HepG2 (cell line): Measurements from ENCODE around the gene DPEP2NB. TPM values are rescaled to one million over a fixed set of nuclear protein-coding genes. Genes with fewer than 3 reads are reported as not detected.

Source experiments
- CAMTA2 ChIP-seq: sonication (generic); formaldehyde crosslinking; IDR thresholded peaks from 2 replicates; pipeline ENCODE4 v1.4.0; 2020; ENCODE audit warnings: mild to moderate bottlenecking, missing genetic modification reagents, borderline replicate concordance
- CREM ChIP-seq, 2 experiments: sonication (generic) in 1 of 2; formaldehyde crosslinking in 1 of 2; IDR thresholded peaks; 2 replicates each; pipeline versions ENCODE4 v1.4.0 to v1.6.1; 2016 to 2020; ENCODE audit warnings: antibody characterized with exemption in 1 of 2, mild to moderate bottlenecking in 1 of 2, missing genetic modification reagents in 1 of 2
- DRAP1 ChIP-seq: IDR thresholded peaks from 2 replicates; pipeline ENCODE4 v1.6.1; 2016; ENCODE audit warnings: missing genetic modification reagents, missing compliant biosample characterization
- ELF3 ChIP-seq: IDR thresholded peaks from 2 replicates; pipeline ENCODE4 v1.6.1; 2016; ENCODE audit warnings: missing genetic modification reagents, missing compliant biosample characterization
- ELF4 ChIP-seq: sonication (generic); formaldehyde crosslinking; IDR thresholded peaks from 2 replicates; pipeline ENCODE4 v1.5.0; 2020; ENCODE audit warnings: missing genetic modification reagents, mild to moderate bottlenecking, moderate library complexity, borderline replicate concordance
- GPBP1L1 ChIP-seq: sonication (generic); formaldehyde crosslinking; IDR thresholded peaks from 2 replicates; pipeline ENCODE4 v1.5.0; 2020; ENCODE audit warnings: mild to moderate bottlenecking, missing genetic modification reagents
- LBX2 ChIP-seq: sonication (generic); formaldehyde crosslinking; IDR thresholded peaks from 2 replicates; pipeline ENCODE4 v1.5.0; 2020; ENCODE audit warnings: missing genetic modification reagents, mild to moderate bottlenecking, borderline replicate concordance
- MBNL3 ChIP-seq: fragments of 250-450 bp; sonication (Bioruptor Pico); conservative IDR thresholded peaks from 2 replicates; pipeline ENCODE4 v1.8.0; 2022; ENCODE audit warnings: mild to moderate bottlenecking, inconsistent platforms
- NCOA2 ChIP-seq: sonication (generic); formaldehyde crosslinking; IDR thresholded peaks from 2 replicates; pipeline ENCODE4 v1.8.0; 2022; ENCODE audit warnings: inconsistent platforms
- PATZ1 ChIP-seq: sonication (generic); formaldehyde crosslinking; IDR thresholded peaks from 2 replicates; pipeline ENCODE4 v1.4.0; 2020; ENCODE audit warnings: missing genetic modification reagents
- POLR2G ChIP-seq: fragments of 200-400 bp; formaldehyde crosslinking; IDR thresholded peaks from 2 replicates; pipeline ENCODE4 v1.6.1; 2018; ENCODE audit warnings: mild to moderate bottlenecking, low read depth, low read length, moderate library complexity
- RARA ChIP-seq: IDR thresholded peaks from 2 replicates; pipeline ENCODE4 v1.6.1; 2016; ENCODE audit warnings: missing genetic modification reagents, missing compliant biosample characterization
- REST ChIP-seq, 2 experiments: IDR thresholded peaks; 2 replicates each; pipeline ENCODE4 v1.6.1; 2011 to 2012; ENCODE audit warnings: low read length in 2 of 2, borderline replicate concordance in 1 of 2, low read depth in 1 of 2, mild to moderate bottlenecking in 1 of 2, moderate library complexity in 1 of 2
- SMARCE1 ChIP-seq: fragments of 450-650 bp; IDR thresholded peaks from 2 replicates; pipeline ENCODE4 v1.6.1; 2017; ENCODE audit warnings: borderline replicate concordance
- SPEN ChIP-seq: sonication (generic); formaldehyde crosslinking; IDR thresholded peaks from 2 replicates; pipeline ENCODE4 v1.5.1; 2020; ENCODE audit warnings: low read depth, mild to moderate bottlenecking, missing genetic modification reagents
- ZBTB26 ChIP-seq: IDR thresholded peaks from 2 replicates; pipeline ENCODE4 v1.6.1; 2016; ENCODE audit warnings: missing compliant biosample characterization, missing genetic modification reagents, borderline replicate concordance
- ZNF234 ChIP-seq: sonication (generic); formaldehyde crosslinking; conservative IDR thresholded peaks from 2 replicates; pipeline ENCODE4 v1.5.1; 2020; ENCODE audit warnings: mild to moderate bottlenecking, missing genetic modification reagents
- ZNF274 ChIP-seq: sonication (generic); formaldehyde crosslinking; IDR thresholded peaks from 2 replicates; pipeline ENCODE4 v1.5.1; 2020; ENCODE audit warnings: mild to moderate bottlenecking, missing genetic modification reagents
- ZNF768 ChIP-seq: sonication (generic); formaldehyde crosslinking; IDR thresholded peaks from 2 replicates; pipeline ENCODE4 v1.4.0; 2020; ENCODE audit warnings: missing genetic modification reagents
- polyA plus RNA-seq, 8 experiments: library from polyadenylated mRNA; depleted of rRNA in 3 of 8; stranded (reverse) in 7 of 8; unstranded in 1 of 8; fragments of >200 nt; fragmentation: Illumina TruSeq in 4 of 8; extraction: Trizol in 4 of 8; gene quantifications; 2 replicates each; pipeline versions ENCODE4 v1.2.1 to v1.2.3, GENCODE V29; 2011 to 2016; ENCODE audit warnings: low read depth in 4 of 8, missing spikeins in 1 of 8, mixed read lengths in 1 of 8; ENCODE audit not compliant: insufficient read depth in 1 of 8
- total RNA-seq, 5 experiments: library from RNA; depleted of rRNA; stranded (reverse); fragments of >200 nt; fragmentation: Illumina TruSeq; extraction: Trizol; gene quantifications; 2 replicates each; pipeline ENCODE4 v1.2.3, GENCODE V29; 2016; ENCODE audit warnings: low read depth in 1 of 5

Gene DPEP2NB
- total and polyA plus RNA-seq, 2 of the 13 experiments (the other 11 are each of a cell fraction or from before 2014, with no cell fraction given) = not detected

- TF ChIP-seq ZNF768 (CRISPR knock-in tag) = peak; percentile 32; the same call in 1 of the 2 replicates
- TF ChIP-seq POLR2G = 0 out of 2 replicates have a peak, but pooled peaks have one; percentile 44
- peak; percentile 45 for TF ChIP-seq CREM (IDR thresholded peaks at IDR 0.05)
- no peak for TF ChIP-seq CREM (CRISPR knock-in tag; IDR thresholded peaks at IDR 0.05)
- peak; percentile 93 for TF ChIP-seq PATZ1 (CRISPR knock-in tag)
- peak; percentile 7; the same call in 1 of the 2 replicates for TF ChIP-seq RARA
- TF ChIP-seq GPBP1L1 (CRISPR knock-in tag) = no peak
- no peak; the same call in 1 of the 2 replicates for TF ChIP-seq ZNF274 (CRISPR knock-in tag)
- TF ChIP-seq SMARCE1 = no peak
- TF ChIP-seq MBNL3 (CRISPR knock-in tag) = no peak
- TF ChIP-seq REST (IDR thresholded peaks at IDR 0.05; ENCODE audit: borderline replicate concordance in 1 of 2, low read depth in 1 of 2, low read length in 2 of 2) = peak in 1 of 2 experiments; percentile 74; a peak in 1 of 4 replicates
- peak; percentile 12; the same call in 1 of the 2 replicates for TF ChIP-seq ELF3
- TF ChIP-seq NCOA2 (CRISPR knock-in tag) = no peak
- no peak; the same call in 1 of the 2 replicates for TF ChIP-seq CAMTA2 (CRISPR knock-in tag)
- TF ChIP-seq LBX2 = no peak
- TF ChIP-seq SPEN (CRISPR knock-in tag) = peak; percentile 59; the same call in 1 of the 2 replicates
- no peak for TF ChIP-seq ZNF234 (CRISPR knock-in tag)
- TF ChIP-seq ELF4 (CRISPR knock-in tag) = 0 out of 2 replicates have a peak, but pooled peaks have one; percentile 19
- TF ChIP-seq ZBTB26 (CRISPR knock-in tag) = no peak
- peak; percentile 51; the same call in 1 of the 2 replicates for TF ChIP-seq DRAP1 (CRISPR knock-in tag)
Observed at GRCh38 chr16:67969254-67970039, 46.3 kb downstream of the DPEP2NB start (continued).
